Activated CD4-positive, CD25-positive, alpha-beta regulatory T cell treated with anti-CD3 and anti-CD28 coated beads, Interleukin-2, amount 50 U/mL, for 24 hours (primary cell): ENCODE results near the gene XIRP2.

ENCODE experiments used
- ATAC-seq, 2 donors: fragments of 150-1000 bp; cut with Tn5 transposase; one replicate each; pipeline ENCODE4 v1.10.0; 2021; ENCODE audit warnings: mild to moderate bottlenecking in 1 of 2, moderate library complexity in 1 of 2

The XIRP2 gene

GRCh38 chr2:167293943-167294775, 405.9 kb downstream of the XIRP2 start:
- no peak for ATAC-seq

GRCh38 chr2:167294776-167295140, 406.5 kb downstream of the XIRP2 start:
- ATAC-seq: no peak

- ATAC-seq: no peak
These were observed 409.0 kb downstream of the XIRP2 start for GRCh38 chr2:167297292-167297691.

- no peak for ATAC-seq
These were observed 409.7 kb downstream of the XIRP2 start for GRCh38 chr2:167298017-167298416.
